Measurements from ENCODE around the gene DEPP1.
"Not testable (repeated sequence)": the region's sequence is repeated elsewhere in the genome, so short reads cannot be mapped to it uniquely, and the experiment has no call there.

The DEPP1 gene, protein sequence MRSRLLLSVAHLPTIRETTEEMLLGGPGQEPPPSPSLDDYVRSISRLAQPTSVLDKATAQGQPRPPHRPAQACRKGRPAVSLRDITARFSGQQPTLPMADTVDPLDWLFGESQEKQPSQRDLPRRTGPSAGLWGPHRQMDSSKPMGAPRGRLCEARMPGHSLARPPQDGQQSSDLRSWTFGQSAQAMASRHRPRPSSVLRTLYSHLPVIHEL

DNA sequence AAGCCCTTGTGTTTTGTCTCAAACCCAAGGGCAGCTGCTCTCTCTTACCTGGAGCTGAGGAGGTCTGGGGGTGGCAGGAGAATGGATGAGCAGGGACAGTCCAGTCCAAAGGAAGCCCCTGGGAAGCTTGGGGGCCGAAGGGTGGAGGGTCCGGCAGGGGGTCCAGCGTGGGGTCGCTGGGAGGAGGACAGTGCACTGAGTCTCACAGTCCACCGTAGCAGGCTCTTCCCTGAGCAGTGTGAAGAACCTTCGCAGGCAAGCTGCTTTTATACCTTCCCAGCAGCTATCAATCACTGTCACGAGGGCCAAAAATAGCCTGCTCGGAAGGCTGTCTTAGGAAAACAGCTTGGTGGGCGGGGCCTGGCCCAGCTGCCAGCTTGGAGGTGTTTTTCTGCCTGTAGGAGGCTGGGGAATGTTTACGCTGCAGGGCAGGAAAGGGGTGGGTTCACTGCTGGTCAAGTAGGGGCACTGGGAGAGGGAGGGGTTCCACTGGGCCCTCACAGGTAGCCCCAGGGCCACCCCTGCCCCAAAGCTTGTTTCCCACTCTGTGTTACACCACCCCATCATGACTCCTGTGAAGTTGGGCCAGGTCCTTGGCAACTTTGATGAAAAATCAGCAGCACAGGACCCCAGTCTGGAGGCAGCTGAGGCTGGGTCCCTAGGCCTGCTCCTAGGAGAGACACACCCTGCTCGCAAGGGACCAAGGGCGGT, at the start of gene DEPP1:
TSS of gene DEPP1 (minus strand) at position 240 of the 711 bp plus-strand sequence. CDS start 779 bp downstream, outside the sequence.
- peak; percentile 85 for DNase-seq

DNA sequence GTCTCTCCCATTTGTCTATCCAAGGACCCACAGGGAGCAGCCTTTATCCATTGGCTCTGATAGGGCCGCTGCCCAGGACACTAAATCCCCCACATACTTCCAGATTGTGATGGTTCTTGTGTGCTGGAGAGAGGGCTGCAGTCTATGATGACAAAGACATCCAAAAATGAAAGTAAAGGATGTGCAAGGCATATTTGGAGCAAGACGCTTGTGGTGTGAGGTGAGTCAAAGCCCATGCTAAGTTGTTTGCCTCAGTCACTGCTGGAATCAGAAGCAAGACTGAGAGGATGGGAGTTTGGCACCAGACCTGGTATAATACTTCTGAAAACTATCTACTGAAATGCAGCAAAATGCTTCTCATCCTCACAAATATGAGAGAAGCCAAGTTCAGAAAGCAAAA, 44.8 kb upstream of the DEPP1 start:
- peak; percentile 61 for DNase-seq

DNA sequence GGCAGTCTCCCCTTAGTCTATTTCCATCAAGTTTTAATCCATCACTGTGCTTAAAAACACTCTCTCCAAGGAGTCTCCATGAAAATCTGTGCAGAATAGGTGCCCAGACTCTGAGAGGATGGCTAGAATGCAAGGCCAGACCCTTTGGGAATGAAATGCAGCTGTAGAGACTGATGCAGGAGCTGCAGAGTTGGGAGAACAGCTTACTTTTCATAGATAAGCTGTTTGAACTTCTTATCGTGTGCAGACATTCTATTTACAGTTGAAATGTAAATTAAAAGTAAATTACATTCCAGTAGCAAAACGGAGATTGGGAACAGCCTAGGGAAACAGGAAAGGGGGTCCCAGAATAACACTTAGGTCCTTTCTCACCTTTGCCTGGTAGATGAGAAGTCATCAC, 37.0 kb upstream of the DEPP1 start:
- no peak for DNase-seq

DNA sequence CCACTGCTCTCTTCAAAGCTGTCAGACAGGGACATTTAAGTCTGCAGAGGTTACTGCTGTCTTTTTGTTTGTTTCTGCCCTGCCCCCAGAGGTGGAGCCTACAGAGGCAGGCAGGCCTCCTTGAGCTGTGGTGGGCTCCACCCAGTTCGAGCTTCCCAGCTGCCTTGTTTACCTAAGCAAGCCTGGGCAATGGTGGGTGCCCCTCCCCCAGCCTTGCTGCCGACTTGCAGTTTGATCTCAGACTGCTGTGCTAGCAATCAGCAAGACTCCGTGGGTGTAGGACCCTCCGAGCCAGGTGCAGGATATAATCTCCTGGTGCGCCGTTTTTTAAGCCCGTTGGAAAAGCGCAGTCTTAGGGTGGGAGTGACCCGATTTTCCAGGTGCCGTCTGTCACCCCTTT, 35.9 kb upstream of the DEPP1 start:
- DNase-seq, result not testable (repeated sequence)

DNA sequence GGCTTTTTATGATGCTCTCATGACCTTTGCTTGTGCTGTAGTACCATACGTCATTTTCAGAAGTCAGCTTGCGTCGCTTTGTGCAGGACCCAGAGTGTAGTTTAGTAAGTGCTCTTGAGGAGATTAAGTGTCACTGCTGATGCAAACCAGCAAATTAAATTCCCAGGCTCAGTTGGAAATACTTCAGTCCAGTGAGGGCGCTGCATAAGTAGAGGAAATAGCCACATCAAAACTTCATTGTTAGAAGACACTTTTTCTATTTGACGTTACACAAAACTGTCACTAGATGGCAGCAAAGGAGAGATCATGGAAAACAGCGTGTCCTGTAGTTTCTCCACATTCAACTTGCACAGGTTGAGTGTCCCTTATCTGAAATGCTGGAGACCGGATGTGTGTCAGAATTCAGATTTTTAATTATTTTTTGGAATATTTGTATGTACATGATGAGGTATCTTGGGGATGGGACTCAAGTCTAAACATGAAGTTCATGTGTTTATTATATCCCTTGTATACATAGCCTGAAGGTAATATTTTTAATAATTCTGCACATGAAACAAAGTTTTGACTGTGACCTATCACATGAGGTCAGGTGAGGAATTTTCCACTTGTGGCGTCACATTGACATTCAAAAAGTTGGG, 30.0 kb upstream of the DEPP1 start:
- peak; percentile 83 for DNase-seq

DNA sequence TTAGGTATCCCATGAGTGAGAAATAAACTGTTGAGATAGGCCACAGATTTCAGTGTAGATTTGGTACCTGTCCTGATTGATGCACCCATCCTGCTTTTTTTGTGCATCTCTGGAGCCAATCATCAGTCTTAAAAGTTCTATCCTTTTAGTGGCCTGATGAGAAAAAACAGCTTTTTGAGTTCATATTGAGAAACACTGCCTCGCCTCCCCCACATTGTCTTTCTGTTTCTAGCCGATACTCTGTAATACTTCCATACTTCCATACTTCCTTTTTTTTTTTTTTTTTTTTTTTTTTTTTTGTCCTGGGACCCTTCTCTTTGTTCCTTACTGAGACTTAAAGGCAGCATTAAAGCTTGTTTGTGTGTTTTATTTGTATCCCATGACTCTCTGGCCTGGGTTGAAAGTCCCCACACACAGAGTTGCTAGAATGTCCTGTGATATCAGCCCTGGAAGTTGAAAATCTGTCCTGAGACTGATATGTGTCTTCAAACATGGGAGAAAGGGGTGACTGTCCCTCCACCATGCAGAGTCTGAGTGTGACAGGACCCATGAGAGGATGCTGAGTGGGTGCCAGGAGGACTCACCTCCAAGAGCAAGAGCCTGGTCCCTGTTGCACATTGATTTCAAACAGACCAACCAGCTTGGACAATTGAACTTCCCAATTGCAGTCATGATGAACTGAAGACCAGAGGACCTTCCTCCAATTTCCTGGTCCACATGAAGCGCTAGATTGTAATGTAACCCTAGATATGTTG, 27.8 kb upstream of the DEPP1 start:
- DNase-seq, result no peak

DNA sequence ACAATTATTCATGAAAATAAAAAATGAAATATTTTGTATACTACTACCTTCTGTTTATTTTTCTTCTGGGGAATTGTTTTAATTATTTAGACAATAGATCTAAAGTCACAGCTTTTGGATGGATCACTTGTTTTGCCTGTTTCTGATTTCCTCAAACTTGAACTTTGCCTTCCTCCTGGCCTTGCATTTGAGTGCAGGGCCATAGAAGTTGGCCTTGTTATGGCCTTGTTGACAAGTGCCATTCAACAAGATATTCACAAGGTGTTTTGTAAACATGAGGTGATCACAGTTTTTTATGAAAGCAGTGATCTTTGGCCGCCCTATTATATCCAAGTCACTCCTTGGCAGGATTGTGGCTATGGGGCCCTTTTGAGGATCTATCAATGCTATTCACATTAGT, 26.7 kb upstream of the DEPP1 start:
- DNase-seq, result no peak

DNA sequence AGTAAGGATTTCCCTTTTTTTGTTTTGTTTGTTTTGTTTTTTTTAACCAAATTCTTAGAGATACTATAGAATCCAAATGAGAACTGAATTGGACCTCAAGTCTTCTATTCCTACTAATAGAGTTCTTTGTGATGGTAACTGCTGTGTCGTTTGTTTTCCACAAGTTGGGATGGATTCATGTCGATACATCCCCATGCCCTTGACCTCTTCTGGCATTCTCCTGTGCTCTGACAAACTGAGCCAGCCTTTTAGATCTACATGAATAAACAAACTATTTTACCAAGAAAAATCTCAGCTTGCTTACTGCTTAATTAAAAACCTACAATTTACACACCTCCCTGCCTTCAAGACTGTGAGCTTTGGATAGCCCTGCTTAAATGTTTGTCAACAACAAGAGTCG, 26.1 kb upstream of the DEPP1 start:
- DNase-seq, result no peak

DNA sequence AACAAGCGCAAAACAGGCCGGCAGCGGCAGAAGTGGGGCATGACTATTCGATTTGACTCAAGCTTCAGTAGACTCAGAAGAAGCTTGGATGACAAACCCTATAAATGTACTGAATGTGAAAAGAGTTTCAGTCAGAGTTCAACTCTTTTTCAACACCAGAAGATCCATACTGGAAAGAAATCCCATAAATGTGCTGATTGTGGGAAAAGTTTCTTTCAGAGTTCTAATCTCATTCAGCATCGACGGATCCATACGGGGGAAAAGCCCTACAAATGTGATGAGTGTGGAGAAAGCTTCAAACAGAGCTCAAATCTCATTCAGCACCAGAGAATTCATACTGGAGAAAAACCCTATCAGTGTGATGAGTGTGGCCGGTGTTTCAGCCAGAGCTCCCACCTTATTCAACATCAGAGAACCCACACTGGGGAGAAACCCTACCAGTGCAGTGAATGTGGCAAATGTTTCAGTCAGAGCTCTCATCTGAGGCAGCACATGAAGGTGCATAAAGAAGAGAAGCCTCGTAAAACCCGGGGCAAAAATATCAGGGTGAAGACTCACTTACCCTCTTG, 24.9 kb upstream of the DEPP1 start:
- no peak for DNase-seq

DNA sequence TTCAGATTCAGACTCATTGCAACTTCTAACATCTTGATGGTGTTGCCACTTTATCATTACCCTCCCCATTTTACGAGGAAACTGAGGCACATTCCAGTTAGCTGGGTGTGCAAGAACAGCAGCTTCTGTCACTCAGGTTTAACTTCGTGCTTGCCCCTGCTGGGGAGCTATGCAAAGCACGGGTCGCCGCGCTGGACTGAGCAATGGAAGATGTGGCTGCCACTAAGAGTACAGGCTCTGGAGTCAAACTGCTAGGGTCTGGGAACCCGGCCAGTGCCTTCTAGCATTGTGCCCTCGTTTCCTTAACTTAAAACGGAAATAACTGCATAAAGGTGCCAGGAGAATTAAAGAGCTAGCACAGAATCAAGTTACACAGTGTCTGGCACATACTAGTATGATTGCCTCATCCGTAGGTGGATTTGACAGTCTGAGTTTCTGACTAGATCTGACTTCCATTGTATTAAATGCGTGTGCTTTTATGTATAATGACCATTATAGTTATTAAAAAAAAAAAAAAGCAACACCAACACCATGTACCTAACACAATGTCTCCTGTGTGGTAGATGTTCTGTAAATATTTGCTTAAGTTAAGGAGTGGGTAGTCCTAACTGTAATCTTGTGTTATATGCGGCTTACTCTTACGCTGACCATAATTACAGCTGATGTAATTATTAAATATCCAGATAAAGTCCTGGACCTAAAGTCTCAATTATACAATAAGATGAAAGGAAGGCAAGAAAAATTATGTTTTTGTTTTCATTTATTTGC, 23.0 kb upstream of the DEPP1 start:
- peak; percentile 47 for DNase-seq

DNA sequence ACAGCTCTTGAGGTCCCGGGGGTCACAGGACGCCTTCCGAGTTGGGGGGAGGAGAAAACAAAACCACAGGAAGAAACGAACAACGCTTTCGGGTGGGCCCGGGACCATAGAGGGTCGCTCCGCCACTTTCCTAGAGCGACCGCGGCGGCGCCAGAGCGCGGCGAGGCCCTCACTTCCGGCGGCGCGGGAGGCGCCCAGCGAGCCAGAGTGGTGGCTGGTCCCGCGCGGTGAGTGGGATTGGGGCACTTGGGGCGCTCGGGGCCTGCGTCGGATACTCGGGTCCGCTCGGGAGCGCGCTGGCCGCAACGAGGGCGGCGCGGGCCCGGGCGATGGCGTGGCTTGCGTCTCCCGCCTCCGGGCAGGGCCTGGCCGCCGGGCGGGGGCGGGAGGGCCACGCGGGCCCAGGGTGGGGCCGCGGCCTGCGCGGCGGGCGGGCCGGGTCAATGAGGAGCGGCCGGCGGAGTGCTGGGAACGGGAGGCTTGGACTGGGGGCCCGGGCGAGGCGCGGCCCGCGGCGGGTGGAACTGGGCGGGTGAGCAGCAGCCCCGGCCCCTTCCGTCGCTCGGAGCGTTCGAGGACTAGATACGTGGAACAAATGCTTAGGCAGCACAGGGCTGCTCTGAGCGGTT, 22.3 kb upstream of the DEPP1 start, which contains the start of gene ZNF22:
TSS of gene ZNF22 (plus strand) at position 172 of the 629 bp plus-strand sequence. CDS start 2,446 bp downstream, outside the sequence.
- peak; percentile 46 for DNase-seq

DNA sequence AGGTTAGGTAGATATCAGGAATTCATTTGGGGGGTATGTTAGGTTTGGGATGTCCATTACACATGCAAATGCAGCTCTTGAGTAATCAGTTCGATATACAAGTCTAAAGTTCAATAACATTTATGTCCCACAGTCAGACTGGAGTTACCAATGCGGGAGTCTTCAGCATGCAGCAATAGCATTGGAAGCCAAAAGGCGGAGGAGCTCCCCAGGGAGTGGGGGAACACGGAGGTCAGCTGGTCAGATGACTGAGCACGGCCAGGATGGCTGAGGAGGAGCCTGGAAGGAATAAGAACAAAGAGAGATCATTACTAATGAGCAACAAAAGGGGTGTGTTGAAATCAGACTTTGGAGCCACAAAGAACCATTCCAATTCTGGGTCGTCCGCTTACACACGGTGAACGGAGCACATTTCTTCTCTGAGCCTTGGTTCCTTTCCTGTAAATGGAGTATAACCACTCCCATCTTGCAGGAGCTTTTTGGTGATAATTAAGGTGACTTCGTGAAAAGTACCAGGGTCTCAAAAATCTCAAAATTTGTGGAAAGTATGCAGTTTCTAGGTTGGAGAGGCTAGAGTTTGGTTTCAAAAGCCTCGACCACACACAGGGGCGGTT, 21.6 kb upstream of the DEPP1 start:
- no peak for DNase-seq

DNA sequence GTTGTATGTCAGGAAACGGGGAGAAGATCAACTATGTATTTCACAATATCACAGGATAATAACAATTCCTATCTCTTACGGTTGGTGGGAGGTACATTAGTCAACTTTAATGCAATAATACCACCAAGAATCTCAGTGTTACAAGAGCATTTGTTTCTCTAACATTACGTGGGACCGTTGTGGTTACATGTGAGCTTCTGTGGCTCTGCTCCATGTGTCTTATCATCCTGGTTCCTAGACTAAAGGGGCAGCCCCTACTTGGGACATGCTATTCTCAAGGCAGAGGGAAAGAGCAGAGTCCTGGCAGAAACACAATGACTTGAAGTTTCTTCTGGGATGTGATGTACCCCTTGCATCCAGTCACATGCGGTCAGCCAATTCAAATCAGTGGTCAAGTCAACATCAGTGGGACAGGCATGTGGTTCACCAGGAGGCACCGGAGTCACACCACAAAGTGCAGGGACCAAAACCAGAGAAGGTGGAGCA, 19.6 kb upstream of the DEPP1 start:
- no peak for DNase-seq

DNA sequence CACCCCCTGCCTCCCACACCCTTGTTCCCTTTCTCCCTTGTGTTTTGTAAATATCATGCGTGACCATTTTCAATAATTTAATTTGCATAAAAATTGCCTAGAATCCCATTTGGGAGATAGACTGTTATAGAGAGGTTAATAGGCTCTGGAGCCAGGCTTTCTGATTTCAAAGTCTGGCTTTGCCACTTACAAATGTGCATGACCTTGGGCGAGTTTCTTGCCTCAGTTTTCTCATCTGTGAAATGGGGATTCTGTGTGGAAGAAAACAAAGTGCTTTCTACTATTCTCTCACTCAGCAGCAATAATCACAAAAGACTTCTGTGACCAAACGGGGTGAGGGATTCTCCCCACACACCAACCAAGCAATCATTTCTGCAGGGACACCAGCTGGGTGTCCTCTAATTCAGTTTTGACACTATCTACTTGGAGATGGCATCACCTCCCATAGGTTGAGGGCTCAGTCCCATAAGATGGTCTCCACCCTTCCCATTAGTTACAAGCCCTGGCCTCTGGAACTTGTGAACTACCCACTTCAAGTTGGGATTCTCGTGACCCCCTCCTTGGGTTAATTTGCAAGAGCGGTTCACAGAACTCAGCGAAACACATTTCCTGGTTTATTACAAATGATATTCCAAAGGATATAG, 18.6 kb upstream of the DEPP1 start:
- DNase-seq, result no peak

DNA sequence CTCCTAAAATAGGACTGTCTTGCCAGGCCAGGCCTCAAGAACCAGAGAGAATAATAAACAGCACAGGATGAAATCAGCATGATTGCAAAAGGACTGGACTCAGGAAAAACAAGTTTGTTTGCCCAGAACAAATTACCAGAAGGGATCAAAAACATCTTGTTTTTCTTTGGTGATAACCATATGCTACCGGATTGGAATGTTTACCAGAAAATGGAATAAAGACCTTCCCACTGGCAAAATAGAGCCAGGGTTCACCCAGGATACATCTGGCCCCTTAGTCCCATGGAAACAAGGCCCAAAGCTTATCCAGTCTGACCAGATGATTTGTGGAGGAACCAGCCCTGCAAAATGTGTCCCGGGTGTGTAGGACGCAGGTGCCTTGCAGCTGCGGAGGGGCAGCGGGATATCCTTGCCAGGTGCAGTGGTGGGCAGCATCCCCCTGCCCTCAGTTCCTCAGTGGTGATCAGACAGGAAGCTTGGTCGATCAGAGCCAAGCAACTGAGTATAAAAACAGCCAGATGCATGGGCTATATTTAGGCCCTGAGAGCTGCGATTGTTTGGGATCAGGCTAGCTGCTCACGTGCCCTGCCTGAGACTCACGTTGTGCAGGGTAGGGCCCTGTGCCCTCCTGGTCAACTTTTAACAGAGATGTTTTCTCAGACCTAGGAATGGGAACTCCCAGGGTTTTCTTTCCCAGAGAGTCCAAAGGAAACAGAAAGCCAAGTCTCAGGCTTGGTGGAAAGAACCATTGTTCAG, 17.5 kb upstream of the DEPP1 start:
- DNase-seq, result no peak

DNA sequence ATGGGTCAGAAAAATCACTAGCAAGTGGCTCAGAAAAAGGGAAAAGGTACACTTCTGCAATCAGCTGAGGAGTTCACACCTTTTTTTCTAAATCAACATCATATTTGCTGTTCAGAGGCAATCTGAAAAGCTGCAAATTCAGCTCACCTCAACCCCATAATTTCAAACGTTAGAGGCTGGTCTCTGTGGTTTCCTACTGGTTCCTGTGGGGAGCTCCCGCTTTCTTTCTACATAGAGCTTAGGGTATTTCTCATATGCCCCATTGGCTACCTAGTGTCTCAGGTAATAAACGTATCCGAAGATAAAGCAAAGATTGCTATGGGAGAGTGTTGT, 16.9 kb upstream of the DEPP1 start:
- no peak for DNase-seq

DNA sequence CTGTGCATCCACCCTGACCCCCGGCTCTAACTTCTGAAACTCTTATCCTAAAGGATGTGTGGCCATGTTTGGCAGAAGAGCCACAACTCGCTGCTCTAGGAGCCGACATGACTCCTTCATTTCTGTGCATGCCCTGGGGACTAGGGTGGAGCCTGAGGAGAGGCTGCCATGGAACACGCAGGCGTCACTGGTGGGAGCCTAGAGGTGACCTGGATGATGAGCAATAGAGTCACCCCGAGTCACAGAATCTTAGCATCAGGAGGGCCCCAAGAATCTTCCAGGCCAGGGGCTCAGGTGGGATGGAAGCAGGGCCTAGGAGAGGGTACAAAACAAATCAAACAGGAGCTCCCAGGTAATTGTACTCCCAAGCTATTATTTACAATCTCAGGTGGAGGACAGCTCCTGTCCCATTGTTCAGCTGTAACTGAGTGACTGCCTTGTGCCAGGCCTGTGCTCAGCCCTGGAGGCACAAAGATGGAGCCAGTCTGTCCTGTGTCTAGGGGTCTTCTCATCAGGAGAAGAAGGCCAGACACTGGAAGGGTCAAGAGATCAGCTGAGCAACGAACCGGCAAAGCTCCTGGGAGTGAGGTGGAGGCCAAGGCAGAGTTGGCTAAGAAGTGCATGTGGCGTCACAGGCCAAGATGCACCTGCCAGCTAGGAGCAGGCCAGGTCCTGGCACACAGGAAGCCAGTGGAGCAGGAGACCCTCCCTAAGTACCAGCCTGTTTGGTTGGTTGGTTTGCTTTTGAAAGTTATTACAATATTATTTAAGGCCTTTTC, 16.3 kb upstream of the DEPP1 start:
- no peak for DNase-seq

DNA sequence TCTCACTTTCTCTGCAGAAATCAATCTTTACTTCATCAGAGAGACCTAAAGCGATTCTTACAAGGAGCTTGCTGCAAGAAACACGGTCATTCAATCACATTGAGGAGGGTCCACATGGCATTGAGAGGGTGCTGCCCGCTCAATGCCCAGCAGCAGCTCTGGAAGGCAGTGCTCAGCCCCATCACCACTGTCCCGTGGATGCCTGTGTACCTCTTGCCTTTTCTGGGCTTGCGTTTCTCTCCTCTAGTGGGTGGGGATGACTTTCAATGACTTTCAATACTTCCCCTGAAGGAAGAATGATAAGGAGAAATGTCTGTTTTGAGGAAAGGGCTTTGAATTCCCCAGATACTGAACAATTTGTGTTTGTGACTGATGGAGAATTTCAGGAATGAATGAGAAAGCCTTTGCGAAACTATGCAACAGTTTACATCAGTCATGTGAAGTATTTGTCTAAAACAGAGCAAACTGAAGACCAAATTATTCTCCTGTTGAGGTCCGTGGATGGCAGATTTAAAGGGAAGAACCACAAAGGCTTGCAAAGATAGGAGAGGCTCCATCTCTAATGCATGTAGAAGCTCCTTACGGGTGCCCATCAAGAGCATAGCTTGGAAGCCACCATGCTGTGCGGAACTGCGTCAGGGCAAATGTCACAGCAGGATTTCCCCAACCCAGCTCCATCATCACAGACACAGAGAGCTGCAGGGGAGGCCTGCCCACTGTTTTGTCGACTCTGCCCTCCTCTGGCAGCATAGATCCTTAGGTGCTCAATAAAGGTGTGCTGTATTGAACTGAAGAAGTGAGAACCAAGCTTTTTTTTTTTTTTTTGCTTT, 15.5 kb upstream of the DEPP1 start:
- DNase-seq, result no peak
